Epithelial cell of esophagus (primary cell): ENCODE results near the gene AGER.
"Not testable (repeated sequence)": the region's sequence is repeated elsewhere in the genome, so short reads cannot be mapped to it uniquely, and the experiment has no call there.

Source experiments
- DNase-seq: peaks from one replicate; pipeline ENCODE4 v3.0.0; 2010; ENCODE audit warnings: low read depth
- H3K4me3 ChIP-seq: 2 replicates; pipeline ENCODE4 v1.5.1; 2011; ENCODE audit warnings: mild to moderate bottlenecking, low read length, control low read depth
- CTCF ChIP-seq: IDR thresholded peaks from 2 replicates; pipeline ENCODE4 v1.5.1; 2011; ENCODE audit warnings: low read depth, mild to moderate bottlenecking, low read length, control low read depth, inconsistent platforms; ENCODE audit not compliant: insufficient read depth; ENCODE audit errors: missing control alignments

Gene AGER

GRCh38 chr6:32149092-32149755 is 34.8 kb downstream of the AGER start:
- TF ChIP-seq CTCF: no peak
- DNase-seq: no peak

GRCh38 chr6:32148289-32149091 is 35.6 kb downstream of the AGER start:
- peak; percentile 89 for DNase-seq
- peak overlapping the region; percentile 82 for H3K4me3 ChIP-seq
- TF ChIP-seq CTCF: peak; percentile 55

More at GRCh38 chr6:32149092-32149755, 34.8 kb downstream of the AGER start:
- peak overlapping the region; percentile 82 for H3K4me3 ChIP-seq

- no peak for TF ChIP-seq CTCF
These were observed 36.5 kb downstream of the AGER start for GRCh38 chr6:32147401-32148132.

GRCh38 chr6:32146687-32147086 is 37.4 kb downstream of the AGER start:
- no peak overlapping the region for H3K4me3 ChIP-seq
- DNase-seq: no peak
- no peak for TF ChIP-seq CTCF

More at GRCh38 chr6:32147401-32148132, 36.5 kb downstream of the AGER start:
- peak overlapping the region; percentile 82 for H3K4me3 ChIP-seq
- no peak for DNase-seq

GRCh38 chr6:32146287-32146686 is 37.8 kb downstream of the AGER start:
- DNase-seq: peak; percentile 41
- no peak overlapping the region for H3K4me3 ChIP-seq
- TF ChIP-seq CTCF: no peak

- not testable (repeated sequence) for H3K4me3 ChIP-seq, DNase-seq
These were observed 39.8 kb downstream of the AGER start for GRCh38 chr6:32144238-32144637.

GRCh38 chr6:32140420-32141046 is 43.5 kb downstream of the AGER start:
- no peak overlapping the region for H3K4me3 ChIP-seq
- no peak for DNase-seq
- no peak for TF ChIP-seq CTCF
